ENCODE measurements around the gene JADE1.

DNA sequence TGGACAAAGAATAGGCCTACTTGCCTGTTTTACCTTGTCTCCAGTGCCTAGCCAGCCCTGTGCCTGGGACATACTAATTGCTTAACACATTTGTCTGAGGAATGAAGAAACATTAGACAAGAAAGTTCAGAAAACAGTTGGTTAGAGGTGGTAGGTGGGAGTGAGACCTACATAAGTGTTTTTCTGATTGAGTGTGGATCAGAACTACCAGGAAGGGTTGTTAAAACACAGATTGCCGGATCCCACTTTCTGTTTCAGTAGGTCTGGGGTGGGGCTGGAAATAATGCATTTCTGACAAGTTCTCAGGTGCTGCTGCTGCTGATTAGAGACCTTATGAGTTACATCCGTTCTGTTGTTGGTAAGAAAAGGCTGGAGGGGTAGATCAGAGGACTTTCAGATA, 5.7 kb upstream of the JADE1 start:
- TF ChIP-seq CTCF (IDR thresholded peaks at IDR 0.05; ENCODE audit: insufficient read depth, low read length), result no peak
- TF ChIP-seq POLR2AphosphoS5 (IDR thresholded peaks at IDR 0.05; ENCODE audit: low read depth), result no peak
- TF ChIP-seq SPI1 (IDR thresholded peaks at IDR 0.05; ENCODE audit: borderline replicate concordance, low read depth), result no peak
- TF ChIP-seq, protein P1, sequence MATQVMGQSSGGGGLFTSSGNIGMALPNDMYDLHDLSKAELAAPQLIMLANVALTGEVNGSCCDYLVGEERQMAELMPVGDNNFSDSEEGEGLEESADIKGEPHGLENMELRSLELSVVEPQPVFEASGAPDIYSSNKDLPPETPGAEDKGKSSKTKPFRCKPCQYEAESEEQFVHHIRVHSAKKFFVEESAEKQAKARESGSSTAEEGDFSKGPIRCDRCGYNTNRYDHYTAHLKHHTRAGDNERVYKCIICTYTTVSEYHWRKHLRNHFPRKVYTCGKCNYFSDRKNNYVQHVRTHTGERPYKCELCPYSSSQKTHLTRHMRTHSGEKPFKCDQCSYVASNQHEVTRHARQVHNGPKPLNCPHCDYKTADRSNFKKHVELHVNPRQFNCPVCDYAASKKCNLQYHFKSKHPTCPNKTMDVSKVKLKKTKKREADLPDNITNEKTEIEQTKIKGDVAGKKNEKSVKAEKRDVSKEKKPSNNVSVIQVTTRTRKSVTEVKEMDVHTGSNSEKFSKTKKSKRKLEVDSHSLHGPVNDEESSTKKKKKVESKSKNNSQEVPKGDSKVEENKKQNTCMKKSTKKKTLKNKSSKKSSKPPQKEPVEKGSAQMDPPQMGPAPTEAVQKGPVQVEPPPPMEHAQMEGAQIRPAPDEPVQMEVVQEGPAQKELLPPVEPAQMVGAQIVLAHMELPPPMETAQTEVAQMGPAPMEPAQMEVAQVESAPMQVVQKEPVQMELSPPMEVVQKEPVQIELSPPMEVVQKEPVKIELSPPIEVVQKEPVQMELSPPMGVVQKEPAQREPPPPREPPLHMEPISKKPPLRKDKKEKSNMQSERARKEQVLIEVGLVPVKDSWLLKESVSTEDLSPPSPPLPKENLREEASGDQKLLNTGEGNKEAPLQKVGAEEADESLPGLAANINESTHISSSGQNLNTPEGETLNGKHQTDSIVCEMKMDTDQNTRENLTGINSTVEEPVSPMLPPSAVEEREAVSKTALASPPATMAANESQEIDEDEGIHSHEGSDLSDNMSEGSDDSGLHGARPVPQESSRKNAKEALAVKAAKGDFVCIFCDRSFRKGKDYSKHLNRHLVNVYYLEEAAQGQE (IDR thresholded peaks at IDR 0.05; ENCODE audit: insufficient replicate concordance, low read depth), result no peak

Data from HL-60 (cell line).